Natural killer cell treated with Interleukin-12 subunit alpha and Interleukin-12 subunit beta and Interleukin-15 and Interleukin-18, amount 100 ng/mL, for 72 hours (primary cell): ENCODE measurements around the gene CRB1. TPM values are rescaled to one million over a fixed set of nuclear protein-coding genes. Genes with fewer than 3 reads are reported as not detected.

ENCODE experiments used
- total RNA-seq, 2 donors: library from RNA; stranded (reverse); gene quantifications; one replicate each; pipeline ENCODE4 v1.2.3, GENCODE V29; 2022

CRB1 gene
- total RNA-seq, 2 donors from 2014 or later, result 0.59 TPM; not detected in 1

Other genes with a start within 250 kb of the CRB1 start
- gene F13B, start 201.0 kb upstream of the CRB1 start, total RNA-seq, result not detected
- gene ASPM, start 121.6 kb upstream of the CRB1 start, total RNA-seq, result 10 to 100 TPM; 17.6 to 40.7 TPM
- 1 to 10 TPM; 5.6 to 5.7 TPM for gene ZBTB41, start 67.0 kb upstream of the CRB1 start, total RNA-seq